Activated CD8-positive, alpha-beta T cell treated with anti-CD3 and anti-CD28 coated beads for 36 hours (primary cell): Measurements from ENCODE around the gene TBC1D22A. TPM values are rescaled to one million over a fixed set of nuclear protein-coding genes. Genes with fewer than 3 reads are reported as not detected.

Experiments used
- ATAC-seq: fragments of 200-7000 bp; cut with Tn5 transposase; one replicate; pipeline ENCODE4 v1.10.0; 2021; ENCODE audit warnings: mild to moderate bottlenecking, moderate library complexity
- CTCF ChIA-PET: fragments of 350-600 bp; sonication (Branson Sonifier 250); formaldehyde crosslinking; loops from one replicate; lab custom pipeline; 2021; ENCODE audit warnings: antibody characterized with exemption; lab: Charles Lee
- POLR2A ChIA-PET: fragments of 350-600 bp; sonication (Branson Sonifier 250); formaldehyde crosslinking; loops from one replicate; lab custom pipeline; 2021; ENCODE audit warnings: antibody characterized with exemption; lab: Charles Lee
- DNase-seq: peaks from one replicate; pipeline ENCODE4 v3.0.0-alpha.2; 2020
- H3K27ac Mint-ChIP-seq: one replicate; pipeline ENCODE4 v1.8.0; 2021; ENCODE audit warnings: mild to moderate bottlenecking, mixed read lengths
- H3K27me3 Mint-ChIP-seq: one replicate; pipeline ENCODE4 v1.8.0; 2021; ENCODE audit warnings: mixed read lengths
- H3K36me3 Mint-ChIP-seq: one replicate; pipeline ENCODE4 v1.8.0; 2021; ENCODE audit warnings: low read depth, mixed read lengths
- H3K4me1 Mint-ChIP-seq: one replicate; pipeline ENCODE4 v1.8.0; 2021; ENCODE audit warnings: low read depth, mixed read lengths
- H3K4me3 Mint-ChIP-seq: one replicate; pipeline ENCODE4 v1.8.0; 2021; ENCODE audit warnings: mild to moderate bottlenecking, moderate library complexity, mixed read lengths
- H3K9me3 Mint-ChIP-seq: one replicate; pipeline ENCODE4 v1.8.0; 2021; ENCODE audit warnings: mixed read lengths
- CTCF ChIP-seq: fragments of 200-600 bp; IDR thresholded peaks from one replicate; pipeline ENCODE4 v1.8.0; 2022; ENCODE audit warnings: antibody characterized with exemption, mild to moderate bottlenecking
- intact Hi-C: fragments of 100-400 bp; cut with micrococcal nuclease; formaldehyde crosslinking; loops from one replicate; pipeline ENCODE4 v1.10.0; 2022
- total RNA-seq, 2 experiments: library from RNA; stranded (reverse); gene quantifications; one replicate each; pipeline ENCODE4 v1.2.3, GENCODE V29; 2021

The TBC1D22A gene
- total RNA-seq, 2 experiments from 2014 or later = 41.0 to 42.8 TPM

- ATAC-seq (no peak), DNase-seq (no peak)
- Mint-ChIP-seq H3K4me3 (no peak overlapping the region), H3K36me3 (no peaks in the 10 kb centered on the region), H3K27me3 (no peaks in the 10 kb centered on the region), H3K9me3 (no peaks in the 10 kb centered on the region), H3K27ac (no peak overlapping the region), H3K4me1 (no peaks in the 10 kb centered on the region)
- ChIA-PET POLR2A (no interaction called here), CTCF (no interaction called here)
- intact Hi-C loops = no loop called here
- no peak for TF ChIP-seq CTCF
Measured at GRCh38 chr22:47197773-47198500, 435.5 kb downstream of the TBC1D22A start.

DNA sequence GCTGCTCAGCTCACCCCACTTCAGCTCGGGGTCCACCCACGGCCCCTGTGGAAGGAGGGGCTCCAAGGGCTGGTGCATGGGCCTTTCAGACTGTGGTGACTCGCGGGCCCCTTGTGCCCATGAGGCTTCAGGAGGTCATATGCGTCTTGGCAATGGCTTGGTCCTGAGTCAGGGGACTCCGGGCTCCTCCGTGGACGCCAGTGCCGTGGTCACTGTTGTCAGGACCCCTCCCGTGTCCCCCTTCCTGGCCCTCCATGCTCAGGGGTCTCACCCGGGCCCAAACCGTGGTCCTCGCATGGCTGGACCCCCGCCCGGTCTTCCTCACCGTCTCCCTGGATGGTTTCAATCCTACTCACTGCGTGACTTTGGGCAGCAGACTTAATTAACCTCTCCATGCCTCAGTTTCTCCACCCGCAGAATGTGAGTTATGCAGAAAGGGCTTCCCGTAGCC, 436.4 kb downstream of the TBC1D22A start:
- ChIA-PET POLR2A (no interaction called here), CTCF (no interaction called here)
- DNase-seq = no peak
- TF ChIP-seq CTCF = no peak
- Mint-ChIP-seq H3K27me3 (no peaks in the 10 kb centered on the region), H3K36me3 (no peaks in the 10 kb centered on the region), H3K27ac (no peak overlapping the region), H3K4me3 (no peak overlapping the region), H3K4me1 (no peaks in the 10 kb centered on the region), H3K9me3 (no peaks in the 10 kb centered on the region)
- intact Hi-C loops = no loop called here
- ATAC-seq = no peak

DNA sequence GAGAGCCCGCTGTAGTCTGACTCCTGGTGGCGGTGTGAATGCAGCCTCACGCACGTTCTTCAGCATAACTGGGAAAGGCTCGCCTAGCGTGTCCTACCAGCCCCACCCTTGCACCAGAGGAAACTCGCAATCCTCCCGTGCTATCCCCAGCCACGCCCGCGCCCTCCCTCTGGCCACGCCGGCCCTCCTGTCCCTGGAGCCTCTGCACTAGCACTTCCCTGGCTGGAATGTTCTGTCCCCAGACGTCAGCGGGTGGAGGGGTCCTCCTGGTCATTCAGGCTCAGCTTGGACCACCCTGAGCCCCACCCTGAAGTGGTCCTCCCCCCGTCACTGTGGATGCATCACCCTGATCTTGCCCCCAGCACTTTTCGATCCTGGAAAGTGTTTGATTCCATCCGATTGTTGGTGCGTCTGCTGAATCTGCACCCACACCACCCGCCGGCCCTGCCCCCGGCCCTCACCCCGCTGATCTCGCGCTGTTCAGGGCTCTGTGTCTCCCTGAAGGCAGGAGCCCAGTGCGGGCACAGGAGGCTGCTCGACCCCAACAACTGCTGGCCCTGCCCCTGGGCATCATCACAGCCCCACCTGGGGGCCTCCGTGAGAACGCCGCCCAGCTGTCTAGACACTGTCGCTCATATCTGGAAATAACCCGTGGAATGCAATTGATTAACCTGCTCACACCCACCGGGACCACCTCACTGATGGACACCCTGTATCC, 437.0 kb downstream of the TBC1D22A start:
- Mint-ChIP-seq H3K36me3 (no peaks in the 10 kb centered on the region), H3K27ac (no peak overlapping the region), H3K27me3 (no peaks in the 10 kb centered on the region), H3K4me3 (no peak overlapping the region), H3K9me3 (no peaks in the 10 kb centered on the region), H3K4me1 (no peaks in the 10 kb centered on the region)
- CTCF ChIA-PET = no interaction called here
- intact Hi-C loops = no loop called here
- ATAC-seq = no peak
- no peak for TF ChIP-seq CTCF
- POLR2A ChIA-PET = no interaction called here
- DNase-seq = no peak

DNA sequence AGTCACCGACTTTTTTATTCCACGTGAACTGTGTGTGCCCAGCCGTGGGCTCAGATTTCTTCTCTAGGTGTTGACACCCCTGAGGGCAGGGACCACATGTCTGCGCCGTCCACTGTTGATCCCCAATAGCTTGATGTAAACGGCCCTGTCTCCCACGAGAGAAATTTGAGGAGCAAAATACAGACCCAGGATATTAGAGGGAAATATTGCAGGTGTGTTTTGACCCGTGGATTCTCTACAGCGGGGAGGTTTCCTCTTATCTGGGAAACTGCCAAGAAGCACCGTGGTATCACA, 437.5 kb downstream of the TBC1D22A start:
- ChIA-PET POLR2A (no interaction called here), CTCF (no interaction called here)
- Mint-ChIP-seq H3K9me3 (no peaks in the 10 kb centered on the region), H3K4me3 (no peak overlapping the region), H3K4me1 (no peaks in the 10 kb centered on the region), H3K27ac (no peak overlapping the region), H3K36me3 (no peaks in the 10 kb centered on the region), H3K27me3 (no peaks in the 10 kb centered on the region)
- intact Hi-C loops = no loop called here
- DNase-seq (no peak), ATAC-seq (no peak)
- no peak for TF ChIP-seq CTCF

DNA sequence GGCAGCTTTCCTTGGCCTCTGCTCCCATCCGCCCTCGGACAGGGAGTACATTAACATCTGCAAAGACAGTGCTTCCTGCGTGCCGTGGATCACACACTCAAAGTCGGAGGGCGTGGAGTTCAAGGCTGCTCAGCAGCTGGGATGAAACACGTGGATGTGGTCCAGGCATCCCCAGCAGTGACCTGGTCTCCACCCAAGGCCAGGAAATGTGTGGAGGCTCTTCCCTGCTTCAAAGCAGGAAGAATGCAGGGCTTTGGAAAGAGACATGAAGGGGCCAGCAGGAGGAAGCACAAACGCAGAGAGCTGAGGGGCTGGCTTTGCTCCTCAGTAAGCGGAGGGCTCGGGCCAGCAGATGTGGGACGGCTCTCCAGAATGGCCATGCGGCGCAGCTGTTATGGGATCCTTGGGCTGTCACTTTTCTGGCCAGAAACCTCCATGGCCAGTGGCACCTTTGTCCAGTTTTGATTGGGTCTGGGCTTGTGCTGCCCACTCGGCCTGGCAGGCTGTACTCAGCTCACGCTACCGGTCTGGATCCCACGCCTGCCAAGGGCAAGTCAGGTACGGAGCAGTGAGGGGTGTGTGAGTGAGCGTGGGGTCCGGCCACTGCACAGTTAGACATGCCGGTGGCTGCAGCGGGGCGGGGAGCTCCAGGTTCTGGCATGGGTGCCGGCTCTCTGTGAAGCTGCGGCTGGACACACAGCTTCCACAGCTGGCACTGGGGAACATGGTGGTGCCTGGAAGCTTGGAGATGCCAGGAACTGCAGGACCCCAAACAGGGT, 438.0 kb downstream of the TBC1D22A start:
- no peak for DNase-seq
- Mint-ChIP-seq H3K27ac (no peak overlapping the region), H3K4me3 (no peak overlapping the region), H3K36me3 (no peaks in the 10 kb centered on the region), H3K4me1 (no peaks in the 10 kb centered on the region), H3K9me3 (no peaks in the 10 kb centered on the region), H3K27me3 (no peaks in the 10 kb centered on the region)
- ATAC-seq = no peak
- ChIA-PET CTCF (no interaction called here), POLR2A (no interaction called here)
- TF ChIP-seq CTCF = no peak
- intact Hi-C loops = no loop called here
